ENCODE data around the gene TAS2R50.

GRCh38 chr12:10986812-10987211 is at the start of gene TAS2R50:
- TF ChIP-seq CTCF (IDR thresholded peaks at IDR 0.05) (no peak), POLR2A (IDR thresholded peaks at IDR 0.05) (no peak), EP300 (IDR thresholded peaks at IDR 0.05) (no peak)
